ENCODE results near the gene MAP3K20.

Gene MAP3K20

GRCh38 chr2:173087793-173088496 lies 12.3 kb downstream of the MAP3K20 start:
- H3K9me3 ChIP-seq (ENCODE audit: insufficient read depth, low read length): no peaks in the 10 kb centered on the region
- H4K20me1 ChIP-seq (ENCODE audit: insufficient read depth, low read length): 0 out of 2 replicates have a peak, but pooled peaks cover 8% of the 10 kb centered on the region
- TF ChIP-seq CTCF (IDR thresholded peaks at IDR 0.05; ENCODE audit: low read depth, low read length) (no peak), EZH2phosphoT487 (IDR thresholded peaks at IDR 0.05; ENCODE audit: low read depth) (no peak)
- no peak overlapping the region for H2AFZ ChIP-seq (ENCODE audit: low read depth, low read length)
- H3K4me1 ChIP-seq (ENCODE audit: low read length): no peaks in the 10 kb centered on the region
- H3K27ac ChIP-seq (ENCODE audit: low read length): no peak overlapping the region
- H3K79me2 ChIP-seq (ENCODE audit: low read length): peaks cover 32% of the 10 kb centered on the region
- H3K4me2 ChIP-seq (ENCODE audit: low read length): no peak overlapping the region
- no peak overlapping the region for H3K9ac ChIP-seq (ENCODE audit: low read length)
- no peaks in the 10 kb centered on the region for H3K27me3 ChIP-seq (ENCODE audit: low read depth, low read length)
- H3K4me3 ChIP-seq (ENCODE audit: low read length): no peak overlapping the region
- H3K36me3 ChIP-seq (replicated peaks; ENCODE audit: low read depth, low read length): peaks cover 18% of the 10 kb centered on the region

GRCh38 chr2:173090276-173090877 lies 14.7 kb downstream of the MAP3K20 start:
- Histone ChIP-seq H3K36me3 (replicated peaks; ENCODE audit: low read depth, low read length) (peaks cover 22% of the 10 kb centered on the region), H3K4me3 (ENCODE audit: low read length) (no peak overlapping the region), H3K79me2 (ENCODE audit: low read length) (peaks cover 31% of the 10 kb centered on the region), H3K4me1 (ENCODE audit: low read length) (no peaks in the 10 kb centered on the region), H2AFZ (ENCODE audit: low read depth, low read length) (no peak overlapping the region), H4K20me1 (ENCODE audit: insufficient read depth, low read length) (0 out of 2 replicates have a peak, but pooled peaks cover 6% of the 10 kb centered on the region), H3K27ac (ENCODE audit: low read length) (no peak overlapping the region), H3K9me3 (ENCODE audit: insufficient read depth, low read length) (no peaks in the 10 kb centered on the region), H3K4me2 (ENCODE audit: low read length) (no peak overlapping the region), H3K27me3 (ENCODE audit: low read depth, low read length) (no peaks in the 10 kb centered on the region), H3K9ac (ENCODE audit: low read length) (no peak overlapping the region)
- TF ChIP-seq CTCF (IDR thresholded peaks at IDR 0.05; ENCODE audit: low read depth, low read length): no peak
- TF ChIP-seq EZH2phosphoT487 (IDR thresholded peaks at IDR 0.05; ENCODE audit: low read depth): no peak

- Histone ChIP-seq H3K9me3 (ENCODE audit: insufficient read depth, low read length) (no peaks in the 10 kb centered on the region), H3K4me2 (ENCODE audit: low read length) (no peak overlapping the region), H4K20me1 (ENCODE audit: insufficient read depth, low read length) (0 out of 2 replicates have a peak, but pooled peaks cover 6% of the 10 kb centered on the region), H3K9ac (ENCODE audit: low read length) (no peak overlapping the region), H3K27ac (ENCODE audit: low read length) (no peak overlapping the region), H3K36me3 (replicated peaks; ENCODE audit: low read depth, low read length) (peaks cover 22% of the 10 kb centered on the region), H3K4me1 (ENCODE audit: low read length) (no peaks in the 10 kb centered on the region), H2AFZ (ENCODE audit: low read depth, low read length) (no peak overlapping the region), H3K79me2 (ENCODE audit: low read length) (peaks cover 31% of the 10 kb centered on the region), H3K4me3 (ENCODE audit: low read length) (no peak overlapping the region), H3K27me3 (ENCODE audit: low read depth, low read length) (no peaks in the 10 kb centered on the region)
- no peak for TF ChIP-seq EZH2phosphoT487 (IDR thresholded peaks at IDR 0.05; ENCODE audit: low read depth)
- peak; percentile 51 for TF ChIP-seq CTCF (IDR thresholded peaks at IDR 0.05; ENCODE audit: low read depth, low read length)
These were observed 15.5 kb downstream of the MAP3K20 start for GRCh38 chr2:173090973-173091660.

- H3K4me3 ChIP-seq (ENCODE audit: low read length): no peak overlapping the region
- H3K4me1 ChIP-seq (ENCODE audit: low read length): no peaks in the 10 kb centered on the region
- peaks cover 23% of the 10 kb centered on the region for H3K79me2 ChIP-seq (ENCODE audit: low read length)
- no peak overlapping the region for H3K9ac ChIP-seq (ENCODE audit: low read length)
- H3K9me3 ChIP-seq (ENCODE audit: insufficient read depth, low read length): no peaks in the 10 kb centered on the region
- no peaks in the 10 kb centered on the region for H4K20me1 ChIP-seq (ENCODE audit: insufficient read depth, low read length)
- H3K36me3 ChIP-seq (replicated peaks; ENCODE audit: low read depth, low read length): peaks cover 22% of the 10 kb centered on the region
- no peak overlapping the region for H3K4me2 ChIP-seq (ENCODE audit: low read length)
- no peak overlapping the region for H2AFZ ChIP-seq (ENCODE audit: low read depth, low read length)
- no peak for TF ChIP-seq EZH2phosphoT487 (IDR thresholded peaks at IDR 0.05; ENCODE audit: low read depth)
- TF ChIP-seq CTCF (IDR thresholded peaks at IDR 0.05; ENCODE audit: low read depth, low read length): no peak
- no peaks in the 10 kb centered on the region for H3K27me3 ChIP-seq (ENCODE audit: low read depth, low read length)
- no peak overlapping the region for H3K27ac ChIP-seq (ENCODE audit: low read length)
These were observed 16.3 kb downstream of the MAP3K20 start for GRCh38 chr2:173091910-173092309.
